HepG2 (cell line): ENCODE results near the gene ZFP62. TPM values are rescaled to one million over a fixed set of nuclear protein-coding genes. Genes with fewer than 3 reads are reported as not detected.

Experiments used
- KLF15 ChIP-seq: sonication (generic); formaldehyde crosslinking; IDR thresholded peaks from 2 replicates; pipeline ENCODE4 v1.8.1; 2023; ENCODE audit warnings: borderline replicate concordance, mild to moderate bottlenecking, inconsistent platforms, missing genetic modification reagents, mixed read lengths
- XRCC5 ChIP-seq: fragments of 200-400 bp; formaldehyde crosslinking; optimal IDR thresholded peaks from 2 replicates; pipeline ENCODE3; 2017; ENCODE audit warnings: mild to moderate bottlenecking, low read length
- ZFX ChIP-seq: sonication (generic); formaldehyde crosslinking; IDR thresholded peaks from 2 replicates; pipeline ENCODE4 v1.4.0; 2020; ENCODE audit warnings: mild to moderate bottlenecking, low read depth, missing genetic modification reagents, moderate library complexity
- ZNF501 ChIP-seq: sonication (generic); formaldehyde crosslinking; IDR thresholded peaks from 2 replicates; pipeline ENCODE4 v1.5.1; 2020; ENCODE audit warnings: mild to moderate bottlenecking, moderate library complexity, missing genetic modification reagents
- polyA plus RNA-seq, 8 experiments: library from polyadenylated mRNA; depleted of rRNA in 3 of 8; stranded (reverse) in 7 of 8; unstranded in 1 of 8; fragments of >200 nt; fragmentation: Illumina TruSeq in 4 of 8; extraction: Trizol in 4 of 8; gene quantifications; 2 replicates each; pipeline versions ENCODE4 v1.2.1 to v1.2.3, GENCODE V29; 2011 to 2016; ENCODE audit warnings: low read depth in 4 of 8, missing spikeins in 1 of 8, mixed read lengths in 1 of 8; ENCODE audit not compliant: insufficient read depth in 1 of 8
- total RNA-seq, 5 experiments: library from RNA; depleted of rRNA; stranded (reverse); fragments of >200 nt; fragmentation: Illumina TruSeq; extraction: Trizol; gene quantifications; 2 replicates each; pipeline ENCODE4 v1.2.3, GENCODE V29; 2016; ENCODE audit warnings: low read depth in 1 of 5
- TF ChIP-seq, protein P1 (sequence below): sonication (generic); formaldehyde crosslinking; IDR thresholded peaks from 2 replicates; pipeline ENCODE4 v1.4.0; 2020; ENCODE audit warnings: missing genetic modification reagents
- TF ChIP-seq, protein P2 (sequence below): sonication (generic); formaldehyde crosslinking; IDR thresholded peaks from 2 replicates; pipeline ENCODE4 v1.5.1; 2020; ENCODE audit warnings: missing genetic modification reagents, mild to moderate bottlenecking, borderline replicate concordance
- TF ChIP-seq, protein P3 (sequence below): sonication (generic); formaldehyde crosslinking; IDR thresholded peaks from 2 replicates; pipeline ENCODE4 v1.4.0; 2020; ENCODE audit warnings: mild to moderate bottlenecking, missing genetic modification reagents
- TF ChIP-seq, protein P4 (sequence below): sonication (generic); formaldehyde crosslinking; IDR thresholded peaks from 2 replicates; pipeline ENCODE4 v1.5.0; 2020; ENCODE audit warnings: mild to moderate bottlenecking, missing genetic modification reagents, moderate library complexity
- TF ChIP-seq, protein P5 (sequence below): IDR thresholded peaks from 2 replicates; pipeline ENCODE4 v1.6.1; 2016; ENCODE audit warnings: mild to moderate bottlenecking, missing biosample characterization, missing genetic modification reagents
- TF ChIP-seq, protein P6 (sequence below): sonication (generic); formaldehyde crosslinking; IDR thresholded peaks from 2 replicates; pipeline ENCODE4 v1.8.0; 2023; ENCODE audit warnings: mild to moderate bottlenecking, missing genetic modification reagents
- TF ChIP-seq, protein P7 (sequence below): sonication (generic); formaldehyde crosslinking; IDR thresholded peaks from 2 replicates; pipeline ENCODE4 v1.4.0; 2020; ENCODE audit warnings: missing genetic modification reagents
- TF ChIP-seq, protein P8 (sequence below): sonication (generic); formaldehyde crosslinking; conservative IDR thresholded peaks from 2 replicates; pipeline ENCODE4 v1.4.0; 2020; ENCODE audit warnings: missing genetic modification reagents

ZFP62 gene
- total and polyA plus RNA-seq, 2 of the 13 experiments (the other 11 are each of a cell fraction or from before 2014, with no cell fraction given) = 8.2 to 19.4 TPM

DNA sequence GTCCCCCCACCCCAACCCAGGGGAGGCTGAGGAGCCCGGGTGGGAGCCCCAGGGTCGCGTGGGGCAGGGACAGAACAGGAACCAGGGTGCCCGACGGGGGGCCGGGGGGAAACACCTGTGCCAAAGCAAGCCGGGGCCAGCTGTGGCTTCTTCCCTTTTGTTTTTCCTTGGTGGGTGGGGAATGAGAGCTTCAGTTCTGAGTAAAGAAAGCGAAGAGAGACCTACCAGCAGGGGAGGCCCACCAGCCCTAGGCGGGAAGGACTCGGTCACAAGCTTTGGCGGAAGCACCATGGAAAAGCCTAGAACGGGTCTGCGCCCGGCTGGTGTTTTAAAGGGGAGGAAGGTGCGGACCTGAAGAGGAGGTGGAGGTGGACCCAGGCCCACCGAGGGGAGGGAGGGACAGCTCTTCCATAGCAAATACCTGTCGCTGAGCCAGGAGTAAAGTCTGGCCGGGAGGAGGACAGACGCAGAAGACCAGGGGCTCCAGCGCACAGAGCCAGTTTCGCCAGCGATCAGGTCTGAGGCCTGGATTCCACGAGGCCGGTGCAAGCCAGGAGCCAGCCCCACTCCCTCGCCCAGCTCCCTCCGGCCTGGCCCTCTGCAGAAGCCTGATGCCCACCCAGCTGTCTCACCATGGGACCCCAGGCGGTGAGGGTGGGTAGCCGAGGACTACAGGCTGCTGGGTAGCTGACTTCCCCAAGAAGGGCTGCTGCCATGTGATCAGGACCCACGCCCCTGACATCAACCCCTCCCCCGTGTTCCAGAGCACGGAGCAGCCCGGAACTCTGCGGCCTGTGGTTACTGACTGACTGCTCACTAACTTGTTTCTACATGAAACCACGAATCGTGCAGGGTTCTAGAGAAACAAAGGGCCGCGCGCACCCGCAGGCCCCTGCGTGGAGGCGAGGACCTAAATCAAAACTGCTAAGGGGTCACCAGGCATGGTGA is 57.6 kb downstream of the ZFP62 start (continued):
- TF ChIP-seq, protein P1, sequence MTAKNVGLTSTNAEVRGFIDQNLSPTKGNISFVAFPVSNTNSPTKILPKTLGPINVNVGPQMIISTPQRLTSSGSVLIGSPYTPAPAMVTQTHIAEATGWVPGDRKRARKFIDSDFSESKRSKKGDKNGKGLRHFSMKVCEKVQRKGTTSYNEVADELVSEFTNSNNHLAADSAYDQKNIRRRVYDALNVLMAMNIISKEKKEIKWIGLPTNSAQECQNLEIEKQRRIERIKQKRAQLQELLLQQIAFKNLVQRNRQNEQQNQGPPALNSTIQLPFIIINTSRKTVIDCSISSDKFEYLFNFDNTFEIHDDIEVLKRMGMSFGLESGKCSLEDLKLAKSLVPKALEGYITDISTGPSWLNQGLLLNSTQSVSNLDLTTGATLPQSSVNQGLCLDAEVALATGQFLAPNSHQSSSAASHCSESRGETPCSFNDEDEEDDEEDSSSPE (CRISPR knock-in tag) = 0 out of 2 replicates have a peak, but pooled peaks have one; percentile 19
- TF ChIP-seq, protein P2, sequence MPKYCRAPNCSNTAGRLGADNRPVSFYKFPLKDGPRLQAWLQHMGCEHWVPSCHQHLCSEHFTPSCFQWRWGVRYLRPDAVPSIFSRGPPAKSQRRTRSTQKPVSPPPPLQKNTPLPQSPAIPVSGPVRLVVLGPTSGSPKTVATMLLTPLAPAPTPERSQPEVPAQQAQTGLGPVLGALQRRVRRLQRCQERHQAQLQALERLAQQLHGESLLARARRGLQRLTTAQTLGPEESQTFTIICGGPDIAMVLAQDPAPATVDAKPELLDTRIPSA (CRISPR knock-in tag) = 0 out of 2 replicates have a peak, but pooled peaks have one; percentile 27
- TF ChIP-seq, protein P3, sequence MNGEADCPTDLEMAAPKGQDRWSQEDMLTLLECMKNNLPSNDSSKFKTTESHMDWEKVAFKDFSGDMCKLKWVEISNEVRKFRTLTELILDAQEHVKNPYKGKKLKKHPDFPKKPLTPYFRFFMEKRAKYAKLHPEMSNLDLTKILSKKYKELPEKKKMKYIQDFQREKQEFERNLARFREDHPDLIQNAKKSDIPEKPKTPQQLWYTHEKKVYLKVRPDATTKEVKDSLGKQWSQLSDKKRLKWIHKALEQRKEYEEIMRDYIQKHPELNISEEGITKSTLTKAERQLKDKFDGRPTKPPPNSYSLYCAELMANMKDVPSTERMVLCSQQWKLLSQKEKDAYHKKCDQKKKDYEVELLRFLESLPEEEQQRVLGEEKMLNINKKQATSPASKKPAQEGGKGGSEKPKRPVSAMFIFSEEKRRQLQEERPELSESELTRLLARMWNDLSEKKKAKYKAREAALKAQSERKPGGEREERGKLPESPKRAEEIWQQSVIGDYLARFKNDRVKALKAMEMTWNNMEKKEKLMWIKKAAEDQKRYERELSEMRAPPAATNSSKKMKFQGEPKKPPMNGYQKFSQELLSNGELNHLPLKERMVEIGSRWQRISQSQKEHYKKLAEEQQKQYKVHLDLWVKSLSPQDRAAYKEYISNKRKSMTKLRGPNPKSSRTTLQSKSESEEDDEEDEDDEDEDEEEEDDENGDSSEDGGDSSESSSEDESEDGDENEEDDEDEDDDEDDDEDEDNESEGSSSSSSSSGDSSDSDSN = peak; percentile 27; the same call in 1 of the 2 replicates
- TF ChIP-seq KLF15 (CRISPR knock-in tag) (no peak), XRCC5 (peak; percentile 55), ZNF501 (CRISPR knock-in tag) (peak; percentile 26; the same call in 1 of the 2 replicates), ZFX (peak; percentile 12; the same call in 1 of the 2 replicates)
- TF ChIP-seq, protein P4, sequence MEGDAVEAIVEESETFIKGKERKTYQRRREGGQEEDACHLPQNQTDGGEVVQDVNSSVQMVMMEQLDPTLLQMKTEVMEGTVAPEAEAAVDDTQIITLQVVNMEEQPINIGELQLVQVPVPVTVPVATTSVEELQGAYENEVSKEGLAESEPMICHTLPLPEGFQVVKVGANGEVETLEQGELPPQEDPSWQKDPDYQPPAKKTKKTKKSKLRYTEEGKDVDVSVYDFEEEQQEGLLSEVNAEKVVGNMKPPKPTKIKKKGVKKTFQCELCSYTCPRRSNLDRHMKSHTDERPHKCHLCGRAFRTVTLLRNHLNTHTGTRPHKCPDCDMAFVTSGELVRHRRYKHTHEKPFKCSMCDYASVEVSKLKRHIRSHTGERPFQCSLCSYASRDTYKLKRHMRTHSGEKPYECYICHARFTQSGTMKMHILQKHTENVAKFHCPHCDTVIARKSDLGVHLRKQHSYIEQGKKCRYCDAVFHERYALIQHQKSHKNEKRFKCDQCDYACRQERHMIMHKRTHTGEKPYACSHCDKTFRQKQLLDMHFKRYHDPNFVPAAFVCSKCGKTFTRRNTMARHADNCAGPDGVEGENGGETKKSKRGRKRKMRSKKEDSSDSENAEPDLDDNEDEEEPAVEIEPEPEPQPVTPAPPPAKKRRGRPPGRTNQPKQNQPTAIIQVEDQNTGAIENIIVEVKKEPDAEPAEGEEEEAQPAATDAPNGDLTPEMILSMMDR = peak; percentile 43; the same call in 1 of the 2 replicates
- TF ChIP-seq, protein P5, sequence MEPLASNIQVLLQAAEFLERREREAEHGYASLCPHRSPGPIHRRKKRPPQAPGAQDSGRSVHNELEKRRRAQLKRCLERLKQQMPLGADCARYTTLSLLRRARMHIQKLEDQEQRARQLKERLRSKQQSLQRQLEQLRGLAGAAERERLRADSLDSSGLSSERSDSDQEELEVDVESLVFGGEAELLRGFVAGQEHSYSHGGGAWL (CRISPR knock-in tag) = 0 out of 2 replicates have a peak, but pooled peaks have one; percentile 4
- TF ChIP-seq, protein P6, sequence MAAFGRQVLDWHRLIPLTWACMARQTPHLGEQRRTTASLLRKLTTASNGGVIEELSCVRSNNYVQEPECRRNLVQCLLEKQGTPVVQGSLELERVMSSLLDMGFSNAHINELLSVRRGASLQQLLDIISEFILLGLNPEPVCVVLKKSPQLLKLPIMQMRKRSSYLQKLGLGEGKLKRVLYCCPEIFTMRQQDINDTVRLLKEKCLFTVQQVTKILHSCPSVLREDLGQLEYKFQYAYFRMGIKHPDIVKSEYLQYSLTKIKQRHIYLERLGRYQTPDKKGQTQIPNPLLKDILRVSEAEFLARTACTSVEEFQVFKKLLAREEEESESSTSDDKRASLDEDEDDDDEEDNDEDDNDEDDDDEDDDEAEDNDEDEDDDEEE (CRISPR knock-in tag) = no peak
- TF ChIP-seq, protein P7, sequence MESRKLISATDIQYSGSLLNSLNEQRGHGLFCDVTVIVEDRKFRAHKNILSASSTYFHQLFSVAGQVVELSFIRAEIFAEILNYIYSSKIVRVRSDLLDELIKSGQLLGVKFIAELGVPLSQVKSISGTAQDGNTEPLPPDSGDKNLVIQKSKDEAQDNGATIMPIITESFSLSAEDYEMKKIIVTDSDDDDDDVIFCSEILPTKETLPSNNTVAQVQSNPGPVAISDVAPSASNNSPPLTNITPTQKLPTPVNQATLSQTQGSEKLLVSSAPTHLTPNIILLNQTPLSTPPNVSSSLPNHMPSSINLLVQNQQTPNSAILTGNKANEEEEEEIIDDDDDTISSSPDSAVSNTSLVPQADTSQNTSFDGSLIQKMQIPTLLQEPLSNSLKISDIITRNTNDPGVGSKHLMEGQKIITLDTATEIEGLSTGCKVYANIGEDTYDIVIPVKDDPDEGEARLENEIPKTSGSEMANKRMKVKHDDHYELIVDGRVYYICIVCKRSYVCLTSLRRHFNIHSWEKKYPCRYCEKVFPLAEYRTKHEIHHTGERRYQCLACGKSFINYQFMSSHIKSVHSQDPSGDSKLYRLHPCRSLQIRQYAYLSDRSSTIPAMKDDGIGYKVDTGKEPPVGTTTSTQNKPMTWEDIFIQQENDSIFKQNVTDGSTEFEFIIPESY (CRISPR knock-in tag) = peak; percentile 78
- TF ChIP-seq, protein P8, sequence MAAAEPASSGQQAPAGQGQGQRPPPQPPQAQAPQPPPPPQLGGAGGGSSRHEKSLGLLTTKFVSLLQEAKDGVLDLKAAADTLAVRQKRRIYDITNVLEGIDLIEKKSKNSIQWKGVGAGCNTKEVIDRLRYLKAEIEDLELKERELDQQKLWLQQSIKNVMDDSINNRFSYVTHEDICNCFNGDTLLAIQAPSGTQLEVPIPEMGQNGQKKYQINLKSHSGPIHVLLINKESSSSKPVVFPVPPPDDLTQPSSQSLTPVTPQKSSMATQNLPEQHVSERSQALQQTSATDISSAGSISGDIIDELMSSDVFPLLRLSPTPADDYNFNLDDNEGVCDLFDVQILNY (CRISPR knock-in tag) = 0 out of 2 replicates have a peak, but pooled peaks have one; percentile 39
